GM19099 (cell line): ENCODE measurements around the gene PPM1K.

Source experiments
- POLR2A ChIP-seq: IDR thresholded peaks from 3 replicates; pipeline ENCODE4 v1.6.1; 2011; ENCODE audit warnings: low read depth; ENCODE audit not compliant: insufficient read length; ENCODE audit errors: extremely low read depth

Gene PPM1K

DNA sequence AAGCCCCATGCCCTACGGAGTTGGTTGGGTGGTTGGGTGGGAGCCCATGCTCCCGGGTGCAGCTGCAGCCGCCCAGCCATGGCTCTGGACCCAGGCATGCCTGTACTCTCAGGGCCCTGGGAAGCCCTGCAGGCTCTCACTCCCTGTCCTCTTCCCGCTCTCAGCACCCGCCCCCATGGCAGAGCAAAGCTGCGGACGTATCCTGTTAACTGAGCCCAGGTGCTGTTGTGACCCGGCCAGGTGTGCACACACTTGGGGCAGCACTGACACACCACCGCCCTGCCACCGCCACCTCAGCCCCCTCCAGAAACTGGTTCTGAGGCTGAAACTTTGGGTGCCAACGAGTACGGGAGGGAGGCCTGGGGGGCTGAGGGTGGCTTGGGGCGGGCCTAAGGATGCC, 40.3 kb downstream of the PPM1K start:
- no peak for TF ChIP-seq POLR2A

DNA sequence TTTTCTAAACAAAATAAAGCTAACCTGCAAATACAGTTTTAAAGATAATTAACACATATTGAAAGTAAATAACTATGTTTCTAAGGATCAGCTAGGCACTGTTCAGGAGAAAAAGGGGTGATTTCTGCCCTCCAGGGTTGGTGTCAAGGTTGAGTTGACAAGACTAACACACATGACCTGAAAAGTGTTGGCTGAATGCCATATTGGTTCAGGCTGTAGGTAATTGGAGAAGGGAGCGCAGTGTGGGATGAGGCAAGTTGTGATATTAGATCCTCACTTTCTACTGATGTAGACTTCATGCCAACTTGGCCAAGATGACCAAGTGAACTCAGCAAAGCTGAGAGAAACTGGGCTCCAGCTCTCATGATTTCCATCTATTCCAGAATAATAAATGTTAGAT, 42.2 kb downstream of the PPM1K start:
- TF ChIP-seq POLR2A = no peak

DNA sequence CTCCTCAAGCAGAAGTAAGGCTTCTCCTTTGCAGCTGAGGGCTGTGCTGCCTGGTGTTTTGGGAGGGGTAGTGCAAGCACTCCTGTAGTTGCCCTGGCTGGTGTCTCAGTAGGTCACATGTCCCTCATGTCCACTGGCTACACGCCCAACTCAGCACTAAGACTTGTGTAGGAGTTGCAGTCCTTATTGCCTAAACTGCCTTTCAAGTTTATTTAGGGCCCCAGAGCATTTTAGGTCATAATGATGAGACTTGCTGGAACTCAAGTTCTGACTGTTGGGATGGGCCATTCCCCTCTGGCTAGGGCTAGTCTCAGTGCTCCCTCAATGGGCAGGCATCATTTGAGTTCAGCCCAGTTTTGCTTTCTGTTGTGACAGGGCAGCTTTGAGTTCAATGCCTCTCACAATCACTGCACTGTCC, 44.1 kb downstream of the PPM1K start:
- TF ChIP-seq POLR2A = no peak

DNA sequence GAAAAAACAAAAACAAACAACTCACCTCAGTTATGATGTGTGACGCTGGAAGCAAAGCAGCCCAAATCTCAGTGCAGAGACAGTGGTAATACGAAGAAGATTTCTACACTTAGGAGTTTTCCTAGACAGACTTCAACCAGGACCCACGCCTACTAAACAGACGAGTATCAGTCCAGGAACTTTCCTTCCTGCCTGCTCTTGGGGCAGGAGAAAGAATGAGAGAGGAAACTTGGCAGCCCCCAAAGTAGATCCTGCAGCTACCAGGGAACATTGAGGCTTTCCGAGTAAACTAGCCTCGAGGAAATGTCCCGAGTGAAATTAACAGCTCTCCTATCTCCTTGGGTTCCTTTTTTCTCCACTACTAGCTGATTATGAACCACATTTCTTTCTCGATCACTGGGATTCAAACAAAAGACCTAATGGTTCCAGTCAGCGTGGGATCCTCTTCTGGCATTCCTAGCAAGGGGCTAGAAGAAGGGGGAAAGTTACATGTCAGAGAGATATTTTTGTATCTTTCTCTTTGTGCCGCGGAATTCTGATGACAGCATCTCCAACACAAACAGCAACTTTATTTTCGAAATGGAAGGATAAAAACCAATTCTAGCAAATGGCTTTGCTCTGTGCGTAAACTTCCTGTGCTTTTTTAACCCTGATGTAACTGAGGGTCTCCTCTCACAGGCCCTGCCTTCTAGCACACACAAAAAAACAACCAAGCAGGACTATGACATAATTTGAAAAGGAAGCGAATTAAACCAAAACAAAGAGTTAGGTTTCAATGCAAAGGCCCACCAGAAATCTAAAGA, 53.2 kb downstream of the PPM1K start:
- no peak for TF ChIP-seq POLR2A

DNA sequence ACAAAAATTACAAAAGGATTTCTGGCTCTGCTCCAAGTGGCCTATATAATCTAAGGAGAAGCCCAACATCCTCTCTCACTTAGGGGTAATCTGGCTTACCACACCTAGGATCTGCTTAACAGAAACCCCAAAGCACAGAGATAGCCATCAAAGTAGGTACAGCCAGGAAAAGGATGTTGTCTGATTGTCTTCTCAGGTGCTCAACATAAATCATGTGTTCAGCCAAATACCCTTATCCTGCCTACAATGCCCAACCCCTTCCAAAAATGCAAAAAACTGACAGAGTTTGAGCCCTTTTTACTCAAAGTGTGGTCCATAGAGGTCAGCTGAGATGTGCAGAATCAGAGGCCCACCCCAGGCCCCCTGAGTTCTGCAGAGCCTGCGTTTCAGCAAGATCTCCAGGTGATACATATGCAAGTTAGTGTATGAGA, 53.9 kb downstream of the PPM1K start:
- no peak for TF ChIP-seq POLR2A

DNA sequence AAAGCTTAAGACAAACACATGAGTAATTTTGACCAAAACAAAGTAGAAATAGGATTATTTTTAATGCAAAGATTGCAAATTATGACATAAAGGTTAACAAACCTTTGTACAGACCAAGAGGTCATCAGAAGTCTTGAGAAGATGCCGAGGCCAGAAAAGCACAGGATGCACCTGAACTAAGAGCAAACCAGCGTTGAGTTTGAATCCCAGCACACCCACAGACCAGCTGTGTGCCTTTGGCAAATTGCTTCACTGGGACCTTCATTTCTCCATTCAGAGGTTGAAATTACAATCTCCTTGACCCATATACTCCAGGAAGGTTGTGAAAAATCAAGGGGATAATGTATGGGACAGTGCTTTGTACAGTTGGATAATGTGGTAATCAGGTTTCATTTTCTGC, 56.6 kb downstream of the PPM1K start:
- TF ChIP-seq POLR2A = no peak

DNA sequence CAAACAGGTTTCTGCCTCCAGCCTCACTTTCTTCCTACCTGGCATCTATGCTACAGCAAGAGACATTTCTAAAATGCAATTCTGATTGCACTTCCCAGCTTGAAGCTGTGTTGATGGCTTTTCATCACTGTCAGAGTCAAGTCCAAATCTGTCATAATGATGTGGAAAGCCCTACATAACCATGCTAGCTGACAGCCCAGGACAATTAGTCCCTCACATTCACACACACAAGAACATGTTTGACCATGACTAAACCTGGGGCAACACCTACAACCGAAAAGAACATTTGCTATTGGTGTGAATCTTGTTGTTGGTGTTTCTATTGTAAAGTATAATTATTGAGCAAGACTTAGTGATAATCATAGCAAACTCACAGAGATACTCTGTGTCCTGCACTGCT, 58.2 kb downstream of the PPM1K start:
- TF ChIP-seq POLR2A = no peak

DNA sequence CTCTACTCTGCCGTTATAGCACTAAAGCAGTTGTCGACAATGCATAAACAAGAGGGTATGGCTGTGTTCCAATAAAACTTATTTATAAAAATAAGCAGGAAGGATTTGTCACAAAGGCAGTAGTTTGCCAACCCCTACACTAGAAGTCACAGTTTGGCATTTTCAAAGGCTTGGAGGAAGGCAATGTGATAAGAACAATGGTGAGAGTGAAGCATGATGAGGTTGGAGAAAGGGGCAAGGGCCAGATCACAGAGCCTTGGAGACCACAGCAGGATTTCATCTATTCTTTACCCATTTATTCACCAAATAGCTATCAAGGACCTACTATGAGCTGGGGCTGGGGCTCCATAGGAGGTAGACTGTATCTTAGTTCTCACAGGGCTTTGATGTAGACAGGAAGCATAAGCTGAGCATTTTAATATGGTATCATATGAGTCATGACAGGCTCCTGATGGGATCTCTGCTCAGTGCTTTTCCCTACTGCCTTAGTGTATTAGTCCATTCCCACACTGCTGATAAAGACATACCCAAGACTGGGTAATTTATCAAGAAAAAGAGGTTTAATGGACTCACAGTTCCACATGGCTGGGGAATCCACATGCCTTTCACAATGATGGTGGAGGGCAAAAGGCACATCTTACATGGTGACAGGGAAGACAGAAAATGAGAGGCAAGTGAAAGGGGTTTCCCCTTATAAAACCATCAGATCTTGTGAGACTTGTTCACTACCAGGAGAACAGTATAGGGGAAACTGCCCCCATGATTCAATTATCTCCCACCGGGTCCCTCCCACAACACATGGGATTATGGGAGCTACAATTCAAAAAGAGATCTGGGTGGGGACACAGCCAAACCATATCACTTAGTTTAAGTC, 58.9 kb downstream of the PPM1K start:
- no peak for TF ChIP-seq POLR2A

DNA sequence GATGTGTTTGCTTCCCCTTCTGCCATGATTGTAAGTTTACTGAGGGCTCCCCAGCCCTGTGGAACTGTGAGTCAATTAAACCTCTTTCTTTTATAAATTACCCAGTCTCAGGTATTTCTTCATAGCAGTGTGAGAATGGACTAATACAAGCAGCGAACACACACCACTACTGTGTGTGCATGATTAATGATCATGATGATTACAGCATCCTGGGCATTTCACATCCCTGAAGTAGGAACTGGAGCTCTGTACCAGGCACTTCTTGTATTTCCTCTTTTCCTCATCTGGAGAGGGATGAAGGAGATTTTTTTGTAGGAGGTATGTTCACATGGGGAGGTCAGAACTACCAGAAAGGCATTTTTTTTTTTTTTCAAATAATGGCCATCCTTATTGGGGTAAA, 60.8 kb downstream of the PPM1K start:
- no peak for TF ChIP-seq POLR2A

DNA sequence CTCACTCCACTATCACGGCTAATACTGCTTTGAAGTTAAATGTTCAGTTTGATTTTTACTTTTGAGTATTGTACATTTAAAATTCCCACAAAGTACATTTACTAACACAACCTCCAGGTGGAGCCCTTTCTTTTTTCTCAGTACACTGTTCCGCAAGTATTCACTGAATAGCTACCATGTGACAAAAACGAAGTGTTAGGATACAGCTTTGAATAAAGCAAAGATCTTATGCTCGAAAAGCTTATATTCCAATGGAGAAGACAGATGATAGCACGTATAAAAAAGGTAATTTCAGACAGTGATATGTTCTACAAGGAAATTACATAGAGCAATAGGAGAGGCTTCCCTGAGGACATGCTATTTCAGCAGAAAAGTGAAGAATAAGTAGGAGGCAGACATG, 65.3 kb downstream of the PPM1K start:
- no peak for TF ChIP-seq POLR2A

DNA sequence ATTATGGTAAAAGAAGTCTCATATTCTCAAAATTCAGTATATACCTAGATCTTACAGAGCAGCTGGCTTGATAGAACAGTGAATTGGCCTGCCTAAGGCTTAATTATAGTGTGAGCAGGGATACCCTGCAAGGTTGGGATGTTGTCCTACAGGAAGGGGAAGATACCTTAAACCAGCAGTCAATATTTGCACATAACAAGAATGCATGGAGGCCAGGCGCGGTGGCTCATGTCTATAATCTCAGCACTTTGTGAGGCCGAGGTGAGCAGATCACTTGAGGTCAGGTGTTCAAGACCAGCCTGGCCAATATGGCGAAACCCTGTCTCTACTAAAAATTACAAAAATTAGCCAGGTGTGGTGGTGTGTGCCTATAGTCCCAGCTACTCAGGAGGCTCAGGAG, 67.2 kb downstream of the PPM1K start:
- TF ChIP-seq POLR2A = no peak

DNA sequence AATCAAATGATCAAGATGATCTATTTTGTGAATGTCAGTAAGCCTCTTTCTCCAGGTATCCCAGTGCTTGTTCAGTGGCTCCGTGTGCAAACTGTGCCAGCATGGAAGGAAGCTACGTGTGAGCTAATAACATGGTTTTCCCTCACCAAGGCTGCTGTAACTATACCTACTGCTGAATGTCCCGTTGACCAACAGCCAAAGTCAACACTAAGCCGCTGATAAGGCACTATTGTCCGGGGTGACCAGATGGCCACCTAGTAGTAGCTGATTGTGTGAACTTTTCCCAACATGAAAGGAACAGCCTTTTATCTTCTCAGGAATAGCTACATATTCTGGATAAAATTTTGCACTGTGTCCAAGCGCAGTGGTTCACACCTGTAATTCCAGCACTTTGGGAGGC, 68.0 kb downstream of the PPM1K start:
- no peak for TF ChIP-seq POLR2A

DNA sequence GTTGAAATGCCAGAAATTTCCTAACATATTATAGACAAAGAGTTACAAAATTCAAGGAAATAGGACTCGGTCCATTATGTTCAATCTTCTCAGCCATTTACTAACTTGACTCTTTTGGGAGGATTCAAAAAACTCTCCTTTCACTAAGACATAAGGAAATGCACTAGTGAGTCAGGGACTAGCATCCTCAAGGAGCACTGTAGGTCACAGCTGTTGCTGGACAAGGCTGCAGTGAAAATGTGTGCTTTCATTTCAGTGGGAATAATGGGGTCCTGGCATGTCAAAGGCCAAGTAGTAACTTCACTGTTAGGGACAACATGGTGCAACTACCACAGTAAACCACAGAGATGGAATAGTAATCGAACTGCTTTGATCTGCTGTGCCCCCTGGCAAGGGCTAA, 69.0 kb downstream of the PPM1K start:
- no peak for TF ChIP-seq POLR2A

DNA sequence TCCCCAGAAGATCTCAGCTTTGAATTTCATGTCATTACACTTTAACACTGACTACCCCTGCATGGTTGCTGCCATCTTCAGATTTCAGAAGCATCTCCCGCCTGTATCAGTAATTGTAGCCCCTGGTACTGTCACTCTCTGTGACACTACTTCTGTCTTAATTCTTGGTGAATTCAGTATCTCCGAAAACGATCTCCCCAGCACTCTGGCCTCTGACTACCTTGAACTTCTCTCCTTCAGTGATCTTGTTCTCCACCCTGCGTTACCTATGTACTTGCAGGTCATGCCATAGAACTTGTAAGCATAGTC, 72.2 kb downstream of the PPM1K start:
- no peak for TF ChIP-seq POLR2A

DNA sequence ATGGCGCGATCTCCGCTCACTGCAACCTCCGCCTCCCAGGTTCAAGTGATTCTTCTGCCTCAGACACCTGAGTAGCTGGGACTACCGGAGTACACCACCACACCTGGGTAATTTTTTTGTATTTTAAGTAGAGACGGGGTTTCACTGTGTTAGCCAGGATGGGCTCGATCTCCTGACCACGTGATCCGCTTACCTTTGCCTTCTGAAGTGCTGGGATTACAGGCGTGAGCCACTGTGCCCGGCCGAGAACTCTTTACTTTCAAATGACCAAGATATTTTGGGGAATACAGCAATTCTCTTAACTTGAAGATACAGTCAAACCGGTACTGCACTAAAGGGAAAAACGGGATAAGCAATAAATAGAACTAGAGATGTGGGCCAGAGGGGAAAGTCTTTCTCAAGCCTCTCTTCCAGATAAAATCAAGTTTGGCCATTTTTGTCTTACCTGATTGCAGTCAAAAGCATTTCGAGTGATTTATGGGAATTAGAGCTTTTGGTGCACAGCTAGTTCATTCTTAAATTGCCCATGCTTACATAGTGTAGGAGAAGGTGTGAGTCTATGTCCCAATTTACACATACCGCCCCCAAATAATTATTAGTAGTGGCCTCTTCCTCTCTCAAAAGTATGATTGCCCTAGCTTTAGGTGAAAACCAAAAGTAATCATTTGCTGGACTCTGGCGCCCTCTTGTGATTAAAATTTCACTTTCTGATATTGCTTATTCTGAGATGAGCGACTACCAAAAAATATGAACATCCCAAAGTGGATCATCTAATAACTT, 72.7 kb downstream of the PPM1K start:
- TF ChIP-seq POLR2A = no peak
